Muscle layer of colon (tissue), 2 donors: ENCODE measurements around the gene IDH2.

ENCODE experiments used
- H3K27ac ChIP-seq: one replicate; pipeline ENCODE4 v1.7.0; 2013; ENCODE audit warnings: low read depth, mild to moderate bottlenecking, low read length, moderate library complexity
- H3K27me3 ChIP-seq, 2 donors: one replicate each; pipeline ENCODE4 v1.7.0; 2013; ENCODE audit warnings: low read length in 2 of 2, mild to moderate bottlenecking in 2 of 2; ENCODE audit not compliant: insufficient read depth in 2 of 2, control insufficient read depth in 1 of 2
- H3K36me3 ChIP-seq: one replicate; pipeline ENCODE4 v1.7.0; 2013; ENCODE audit warnings: mild to moderate bottlenecking, low read length; ENCODE audit not compliant: insufficient read depth
- H3K4me1 ChIP-seq: one replicate; pipeline ENCODE4 v1.7.0; 2013; ENCODE audit warnings: mild to moderate bottlenecking, low read length; ENCODE audit not compliant: insufficient read depth
- H3K4me3 ChIP-seq, 2 donors: one replicate each; pipeline ENCODE4 v1.7.0; 2013; ENCODE audit warnings: low read length in 2 of 2, low read depth in 1 of 2, mild to moderate bottlenecking in 1 of 2, moderate library complexity in 1 of 2
- H3K9ac ChIP-seq: one replicate; pipeline ENCODE4 v1.7.0; 2013; ENCODE audit warnings: low read length
- H3K9me3 ChIP-seq: one replicate; pipeline ENCODE4 v1.7.0; 2013; ENCODE audit warnings: mild to moderate bottlenecking, low read length
- donor health status: abdominal sarcoma.
- donor health status: Adenocarcinoma of cecum.

IDH2 gene

GRCh38 chr15:90036806-90037510 lies 65.3 kb downstream of the IDH2 start:
- Histone ChIP-seq H3K4me1 (peaks cover 42% of the 10 kb centered on the region), H3K9me3 (no peaks in the 10 kb centered on the region), H3K27me3 (no peaks in the 10 kb centered on the region), H3K9ac (no peak overlapping the region), H3K4me3 (no peak overlapping the region), H3K36me3 (no peaks in the 10 kb centered on the region), H3K27ac (no peak overlapping the region)

GRCh38 chr15:90036343-90036742 lies 65.9 kb downstream of the IDH2 start:
- Histone ChIP-seq H3K36me3 (no peaks in the 10 kb centered on the region), H3K4me3 (no peak overlapping the region), H3K27ac (no peak overlapping the region), H3K9ac (no peak overlapping the region), H3K27me3 (no peaks in the 10 kb centered on the region), H3K9me3 (no peaks in the 10 kb centered on the region), H3K4me1 (peaks cover 42% of the 10 kb centered on the region)

GRCh38 chr15:90035840-90036230 lies 66.4 kb downstream of the IDH2 start:
- Histone ChIP-seq H3K4me3 (no peak overlapping the region), H3K9ac (no peak overlapping the region), H3K27me3 (no peaks in the 10 kb centered on the region), H3K4me1 (peaks cover 42% of the 10 kb centered on the region), H3K36me3 (no peaks in the 10 kb centered on the region), H3K9me3 (no peaks in the 10 kb centered on the region), H3K27ac (no peak overlapping the region)

- H3K9me3 ChIP-seq: no peaks in the 10 kb centered on the region
- H3K27ac ChIP-seq: peak overlapping the region; percentile 34
- peaks cover 42% of the 10 kb centered on the region for H3K4me1 ChIP-seq
- H3K27me3 ChIP-seq: no peaks in the 10 kb centered on the region
- H3K36me3 ChIP-seq: no peaks in the 10 kb centered on the region
- H3K9ac ChIP-seq: no peak overlapping the region
- H3K4me3 ChIP-seq: no peak overlapping the region
Measured at GRCh38 chr15:90035095-90035839, 67.0 kb downstream of the IDH2 start.

- H3K27ac ChIP-seq: no peak overlapping the region
- H3K4me3 ChIP-seq: no peak overlapping the region
- H3K4me1 ChIP-seq: peaks cover 42% of the 10 kb centered on the region
- no peaks in the 10 kb centered on the region for H3K9me3 ChIP-seq
- peaks cover 2% of the 10 kb centered on the region for H3K36me3 ChIP-seq
- H3K27me3 ChIP-seq: no peaks in the 10 kb centered on the region
- no peak overlapping the region for H3K9ac ChIP-seq
Measured at GRCh38 chr15:90033448-90033847, 68.8 kb downstream of the IDH2 start.
